ENCODE results near the gene HNRNPA1L2. TPM values are rescaled to one million over a fixed set of nuclear protein-coding genes. Genes with fewer than 3 reads are reported as not detected.
A peak's percentile ranks its signal among the peaks of the same experiment; 100 is the strongest.
"Not testable (repeated sequence)": the region's sequence is repeated elsewhere in the genome, so short reads cannot be mapped to it uniquely, and the experiment has no call there.

Gene HNRNPA1L2
- 6.2 TPM for total RNA-seq (2021; ENCODE audit: unreplicated experiment)
- polyA plus RNA-seq (2012), result 6.9 and 10.4 TPM in 2 replicates
- Bru-seq, nascent RNA, result percentile 80 among the genes with signal in this experiment
- BruChase-seq, experiment 1, labeled RNA remaining after a 6-hour chase, result percentile 90 among the genes with signal in this experiment
- percentile 95 among the genes with signal in this experiment for BruChase-seq, experiment 2, labeled RNA remaining after a 2-hour chase
- long read RNA-seq, result 0 reads

DNA sequence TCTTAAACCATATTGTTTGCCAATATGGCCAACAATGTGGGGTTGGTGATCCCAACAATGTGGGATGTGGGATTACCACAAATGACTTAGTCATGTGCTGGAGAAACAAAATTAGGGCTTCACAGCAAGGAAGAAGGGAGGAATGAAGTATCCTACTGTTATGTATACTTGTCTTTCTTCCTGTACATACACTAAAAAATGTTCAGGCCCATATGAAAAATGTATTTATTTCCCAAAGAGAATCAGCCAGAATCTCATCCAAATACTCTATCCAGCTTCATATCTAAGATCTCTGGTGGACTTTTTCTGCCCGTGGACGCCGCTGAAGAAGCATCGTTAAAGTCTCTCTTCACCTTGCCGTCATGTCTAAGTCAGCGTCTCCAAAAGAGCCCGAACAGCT lies at the start of gene HNRNPA1L2:
HNRNPA1L2 (plus strand) TSS at position 301 of the 400 bp plus-strand sequence; CDS start at position 363, 62 bp downstream.
- Histone ChIP-seq H3K9ac (ENCODE audit: low read length) (no peak within 1 kb of the TSS), H2AFZ (ENCODE audit: low read depth, low read length, poor library complexity, severe bottlenecking) (no peak within 1 kb of the TSS), H3K36me3 (ENCODE audit: control insufficient read depth in 1 of 2, insufficient read depth in 2 of 2, low read length in 2 of 2) (no peaks in the 10 kb centered on the region), H3K27ac (ENCODE audit: low read depth, low read length) (no peak within 1 kb of the TSS), H4K20me1 (ENCODE audit: insufficient read depth) (no peaks in the 10 kb centered on the region), H3K27me3 (ENCODE audit: insufficient read depth, low read length) (no peaks in the 10 kb centered on the region), H3K4me2 (ENCODE audit: low read length) (no peak within 1 kb of the TSS), H3K79me2 (ENCODE audit: insufficient read depth, low read length) (no peaks in the 10 kb centered on the region), H3K4me3 (replicated peaks in 1 of 2; ENCODE audit: low read depth in 1 of 2, low read length in 2 of 2) (no peak within 1 kb of the TSS), H3K4me1 (ENCODE audit: control insufficient read depth in 1 of 2, insufficient read depth in 2 of 2, low read length in 2 of 2) (peaks cover 7 to 8% of the 10 kb centered on the region in 2 experiments; a peak in 3 of 4 replicates), H3K9me2 (ENCODE audit: insufficient read depth) (no peaks in the 10 kb centered on the region), H3K9me3 (ENCODE audit: control insufficient read depth in 1 of 2, insufficient read depth in 1 of 2, low read depth in 1 of 2, low read length in 2 of 2) (no peaks in the 10 kb centered on the region)
- intact Hi-C loops (cut with micrococcal nuclease), result no loop called here
- no peak for DNase-seq (ENCODE audit: low read depth, low spot score)
- ChIA-PET RAD21 (ENCODE audit: low non-redundant PET in 1 of 2, low total read pairs in 2 of 2, uncharacterized antibody in 2 of 2, unreplicated experiment in 2 of 2) (no interaction called here), POLR2A (no interaction called here), CTCF (no interaction called here)
- no TSS peak for BruUV-seq (replicated peaks)
- TF ChIP-seq POLR2A (IDR thresholded peaks at IDR 0.05; ENCODE audit: borderline replicate concordance, extremely low read depth, insufficient read depth, insufficient read length) (no peak), ZNF274 (IDR thresholded peaks at IDR 0.05; ENCODE audit: low read depth, low read length) (no peak), SRF (IDR thresholded peaks at IDR 0.05; ENCODE audit: low read depth) (no peak), SIN3A (IDR thresholded peaks at IDR 0.05; ENCODE audit: low read depth) (no peak), CEBPB (IDR thresholded peaks at IDR 0.05; ENCODE audit: low read depth) (no peak), POLR2AphosphoS5 (IDR thresholded peaks at IDR 0.05; ENCODE audit: low read depth, low read length) (no peak), ELF1 (IDR thresholded peaks at IDR 0.05; ENCODE audit: borderline replicate concordance, low read depth) (no peak), JUND (IDR thresholded peaks at IDR 0.05) (no peak)
- TF ChIP-seq, protein P1, sequence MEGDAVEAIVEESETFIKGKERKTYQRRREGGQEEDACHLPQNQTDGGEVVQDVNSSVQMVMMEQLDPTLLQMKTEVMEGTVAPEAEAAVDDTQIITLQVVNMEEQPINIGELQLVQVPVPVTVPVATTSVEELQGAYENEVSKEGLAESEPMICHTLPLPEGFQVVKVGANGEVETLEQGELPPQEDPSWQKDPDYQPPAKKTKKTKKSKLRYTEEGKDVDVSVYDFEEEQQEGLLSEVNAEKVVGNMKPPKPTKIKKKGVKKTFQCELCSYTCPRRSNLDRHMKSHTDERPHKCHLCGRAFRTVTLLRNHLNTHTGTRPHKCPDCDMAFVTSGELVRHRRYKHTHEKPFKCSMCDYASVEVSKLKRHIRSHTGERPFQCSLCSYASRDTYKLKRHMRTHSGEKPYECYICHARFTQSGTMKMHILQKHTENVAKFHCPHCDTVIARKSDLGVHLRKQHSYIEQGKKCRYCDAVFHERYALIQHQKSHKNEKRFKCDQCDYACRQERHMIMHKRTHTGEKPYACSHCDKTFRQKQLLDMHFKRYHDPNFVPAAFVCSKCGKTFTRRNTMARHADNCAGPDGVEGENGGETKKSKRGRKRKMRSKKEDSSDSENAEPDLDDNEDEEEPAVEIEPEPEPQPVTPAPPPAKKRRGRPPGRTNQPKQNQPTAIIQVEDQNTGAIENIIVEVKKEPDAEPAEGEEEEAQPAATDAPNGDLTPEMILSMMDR (IDR thresholded peaks at IDR 0.05 in 2 of 3, conservative IDR thresholded peaks at IDR 0.05 in 1 of 3; ENCODE audit: borderline replicate concordance in 1 of 3, insufficient read depth in 1 of 3, low read depth in 2 of 3, low read length in 2 of 3), result no peak
- TF ChIP-seq, protein P2, sequence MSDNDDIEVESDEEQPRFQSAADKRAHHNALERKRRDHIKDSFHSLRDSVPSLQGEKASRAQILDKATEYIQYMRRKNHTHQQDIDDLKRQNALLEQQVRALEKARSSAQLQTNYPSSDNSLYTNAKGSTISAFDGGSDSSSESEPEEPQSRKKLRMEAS (IDR thresholded peaks at IDR 0.05), result no peak
- TF ChIP-seq, protein P3, sequence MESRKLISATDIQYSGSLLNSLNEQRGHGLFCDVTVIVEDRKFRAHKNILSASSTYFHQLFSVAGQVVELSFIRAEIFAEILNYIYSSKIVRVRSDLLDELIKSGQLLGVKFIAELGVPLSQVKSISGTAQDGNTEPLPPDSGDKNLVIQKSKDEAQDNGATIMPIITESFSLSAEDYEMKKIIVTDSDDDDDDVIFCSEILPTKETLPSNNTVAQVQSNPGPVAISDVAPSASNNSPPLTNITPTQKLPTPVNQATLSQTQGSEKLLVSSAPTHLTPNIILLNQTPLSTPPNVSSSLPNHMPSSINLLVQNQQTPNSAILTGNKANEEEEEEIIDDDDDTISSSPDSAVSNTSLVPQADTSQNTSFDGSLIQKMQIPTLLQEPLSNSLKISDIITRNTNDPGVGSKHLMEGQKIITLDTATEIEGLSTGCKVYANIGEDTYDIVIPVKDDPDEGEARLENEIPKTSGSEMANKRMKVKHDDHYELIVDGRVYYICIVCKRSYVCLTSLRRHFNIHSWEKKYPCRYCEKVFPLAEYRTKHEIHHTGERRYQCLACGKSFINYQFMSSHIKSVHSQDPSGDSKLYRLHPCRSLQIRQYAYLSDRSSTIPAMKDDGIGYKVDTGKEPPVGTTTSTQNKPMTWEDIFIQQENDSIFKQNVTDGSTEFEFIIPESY (IDR thresholded peaks at IDR 0.05; ENCODE audit: extremely low read depth, insufficient replicate concordance, low read length), result no peak
- ATAC-seq, result no peak

DNA sequence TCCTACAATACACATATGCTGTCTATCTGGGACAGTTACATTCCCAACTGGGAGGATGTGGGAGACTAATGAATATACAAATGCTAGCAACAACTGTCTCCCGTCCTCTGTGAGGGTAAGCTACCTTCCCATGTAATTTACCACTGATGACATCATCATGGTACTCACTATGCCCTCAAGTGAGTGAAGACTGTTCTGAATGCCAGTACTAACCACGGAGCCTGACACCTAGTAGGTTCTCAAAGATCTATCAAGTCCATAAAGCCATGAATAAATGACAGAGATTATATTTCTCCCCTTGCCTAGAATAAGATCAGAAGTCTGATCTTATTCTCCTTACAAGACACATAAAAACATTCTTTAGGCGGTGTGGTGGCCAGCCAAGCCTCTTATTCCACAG lies 49.1 kb upstream of the HNRNPA1L2 start:
- H3K4me3 ChIP-seq (replicated peaks in 1 of 2; ENCODE audit: low read depth in 1 of 2, low read length in 2 of 2); RAD21 ChIA-PET (ENCODE audit: low non-redundant PET in 1 of 2, low total read pairs in 2 of 2, uncharacterized antibody in 2 of 2, unreplicated experiment in 2 of 2); H3K27me3 ChIP-seq (ENCODE audit: insufficient read depth, low read length); H3K4me1 ChIP-seq (ENCODE audit: control insufficient read depth in 1 of 2, insufficient read depth in 2 of 2, low read length in 2 of 2); intact Hi-C loops (cut with micrococcal nuclease); H2AFZ ChIP-seq (ENCODE audit: low read depth, low read length, poor library complexity, severe bottlenecking); H3K36me3 ChIP-seq (ENCODE audit: control insufficient read depth in 1 of 2, insufficient read depth in 2 of 2, low read length in 2 of 2); BruUV-seq (replicated peaks); DNase-seq (ENCODE audit: low read depth, low spot score); H4K20me1 ChIP-seq (ENCODE audit: insufficient read depth); H3K9ac ChIP-seq (ENCODE audit: low read length); H3K9me3 ChIP-seq (ENCODE audit: control insufficient read depth in 1 of 2, insufficient read depth in 1 of 2, low read depth in 1 of 2, low read length in 2 of 2); H3K27ac ChIP-seq (ENCODE audit: low read depth, low read length); POLR2A ChIA-PET; ATAC-seq; H3K79me2 ChIP-seq (ENCODE audit: insufficient read depth, low read length); H3K4me2 ChIP-seq (ENCODE audit: low read length); CTCF ChIA-PET; H3K9me2 ChIP-seq (ENCODE audit: insufficient read depth): not testable (repeated sequence)

Measured in HCT116 (cell line).